NT2/D1 (cell line): ENCODE measurements around the gene ATP4B.

Source experiments
- YY1 ChIP-seq: IDR thresholded peaks from 2 replicates; pipeline ENCODE4 v1.6.1; 2011; ENCODE audit not compliant: insufficient read length, insufficient read depth
- ZNF274 ChIP-seq: IDR thresholded peaks from 2 replicates; pipeline ENCODE4 v1.6.1; 2011; ENCODE audit warnings: mild to moderate bottlenecking, low read depth, low read length

- no peak for TF ChIP-seq YY1
- TF ChIP-seq ZNF274, result no peak
Measured at GRCh38 chr13:113602291-113602988, 55.6 kb downstream of the ATP4B start.
